Activated CD4-positive, alpha-beta T cell treated with anti-CD3 and anti-CD28 coated beads, Interleukin-2, Interleukin-6, amounts not matched to agents 100 ng/mL and 50 ng/mL, durations not matched to agents 16 hours and 8 hours (primary cell): ENCODE results near the gene ABR.
"Not testable (repeated sequence)": the region's sequence is repeated elsewhere in the genome, so short reads cannot be mapped to it uniquely, and the experiment has no call there.

Source experiments
- DNase-seq: peaks from one replicate; pipeline ENCODE4 v3.0.0-alpha.2; 2020

ABR gene

DNA sequence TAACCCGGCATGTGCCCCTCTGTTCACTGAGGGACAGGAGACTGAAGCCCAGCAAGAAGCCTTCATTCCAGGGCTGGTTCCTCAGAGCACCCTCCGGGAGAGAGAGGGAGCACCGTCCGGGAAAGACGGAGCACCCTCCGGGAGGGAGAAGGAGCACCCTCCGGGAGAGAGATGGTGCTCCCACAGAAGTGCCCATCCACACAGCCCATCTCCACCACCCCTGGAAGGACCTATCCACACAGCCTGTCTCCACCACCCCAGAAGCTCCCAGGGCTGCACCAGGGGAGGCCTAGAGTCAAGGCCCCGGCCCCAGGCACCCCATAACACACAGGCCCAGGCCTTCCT lies 88.6 kb downstream of the ABR start:
- DNase-seq = no peak

DNA sequence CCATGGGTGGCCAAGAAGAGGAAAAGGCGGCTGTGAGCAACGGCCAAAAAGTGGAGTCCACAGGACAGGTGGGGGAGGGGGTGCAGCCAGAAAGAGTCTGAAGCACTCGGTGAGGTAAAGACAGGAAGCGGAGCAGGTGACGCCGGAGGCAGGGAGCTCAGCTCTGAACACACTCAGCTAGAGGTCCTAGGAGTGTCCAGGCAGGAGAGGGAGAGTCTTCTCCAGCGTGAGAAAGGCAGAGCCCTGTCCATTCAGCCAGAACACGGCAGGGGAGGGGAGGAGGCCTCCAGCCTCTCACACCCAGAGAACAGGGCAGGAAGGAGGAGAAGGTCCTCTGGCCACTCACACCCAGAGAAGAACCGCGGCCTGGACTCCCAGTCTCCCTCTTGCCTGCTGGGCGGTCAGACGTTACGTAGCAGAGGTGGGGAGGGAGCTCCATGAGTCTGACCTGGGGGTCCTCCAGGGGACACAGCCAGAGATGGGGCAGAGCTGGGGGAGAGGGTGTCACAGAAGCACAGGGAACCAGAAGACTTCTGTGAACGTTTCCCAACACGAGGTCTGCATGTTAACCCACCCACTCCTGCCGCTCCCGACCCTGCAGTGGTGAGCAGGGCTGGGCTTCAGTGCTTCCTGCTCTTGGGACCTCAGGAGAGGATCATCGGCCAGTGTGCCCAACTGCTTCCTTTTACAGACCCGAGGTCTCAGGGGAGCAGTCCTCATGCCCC lies 89.2 kb downstream of the ABR start:
- DNase-seq = no peak

DNA sequence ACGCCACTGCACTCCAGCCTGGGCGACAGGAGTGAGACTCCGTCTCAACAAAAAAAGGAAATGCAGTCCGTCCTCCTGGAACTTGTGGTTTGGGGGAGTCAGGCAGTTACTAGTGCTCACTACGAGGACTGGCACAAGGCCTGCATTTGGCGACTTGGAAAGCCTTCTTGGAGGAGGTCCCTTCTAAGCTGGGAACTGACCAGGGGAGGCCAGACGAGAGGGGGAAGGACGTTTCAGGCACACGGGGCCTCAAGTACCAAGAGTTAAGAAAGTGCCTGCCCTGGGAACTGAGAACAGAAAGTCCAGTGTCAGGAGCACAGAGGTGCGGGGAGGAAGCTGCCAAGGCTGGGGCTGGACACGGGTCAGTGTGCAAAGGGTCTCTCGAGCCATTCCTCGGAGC lies 89.9 kb downstream of the ABR start:
- DNase-seq = no peak

DNA sequence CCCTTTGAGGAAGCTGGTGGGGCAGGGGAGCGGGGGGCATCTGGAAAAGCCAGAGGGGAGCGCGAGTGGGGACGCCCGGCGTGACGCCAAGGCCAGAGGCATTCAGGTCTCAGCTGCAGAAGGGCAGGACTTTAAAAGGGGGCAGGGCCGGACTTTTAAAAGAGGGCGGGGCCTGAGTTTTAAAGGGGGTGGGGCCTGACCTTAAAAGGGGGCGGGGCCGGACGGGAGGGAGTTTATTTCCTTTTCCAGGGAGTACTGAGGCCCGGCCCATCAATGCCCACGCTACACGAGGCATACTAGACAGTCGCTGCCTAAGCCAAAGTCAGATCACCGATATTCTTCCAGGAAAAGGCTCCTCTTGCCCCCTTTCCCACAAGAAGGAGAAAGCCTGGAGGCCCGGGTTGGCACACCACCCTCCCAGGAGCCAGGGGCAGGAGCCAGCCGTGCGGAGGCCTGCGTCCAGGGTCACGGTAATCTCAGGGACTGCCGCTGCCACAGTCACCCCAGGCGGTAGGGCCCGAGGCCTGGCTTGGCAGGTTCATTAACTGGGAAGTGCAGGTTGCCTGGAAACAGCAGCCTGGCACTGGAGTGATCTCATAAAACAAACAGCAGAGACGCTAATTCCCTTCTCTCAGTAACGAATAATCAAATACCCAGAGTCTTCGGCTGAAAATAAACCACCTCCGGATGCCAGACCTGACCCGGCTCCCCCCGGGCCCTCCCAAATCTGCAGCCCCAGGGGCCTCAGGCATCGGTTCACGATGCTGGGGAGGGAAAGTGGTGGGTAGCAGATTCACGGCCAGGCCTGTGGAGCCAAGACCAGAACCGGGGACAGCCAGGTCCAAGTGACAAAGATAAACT lies 92.2 kb downstream of the ABR start:
- no peak for DNase-seq

DNA sequence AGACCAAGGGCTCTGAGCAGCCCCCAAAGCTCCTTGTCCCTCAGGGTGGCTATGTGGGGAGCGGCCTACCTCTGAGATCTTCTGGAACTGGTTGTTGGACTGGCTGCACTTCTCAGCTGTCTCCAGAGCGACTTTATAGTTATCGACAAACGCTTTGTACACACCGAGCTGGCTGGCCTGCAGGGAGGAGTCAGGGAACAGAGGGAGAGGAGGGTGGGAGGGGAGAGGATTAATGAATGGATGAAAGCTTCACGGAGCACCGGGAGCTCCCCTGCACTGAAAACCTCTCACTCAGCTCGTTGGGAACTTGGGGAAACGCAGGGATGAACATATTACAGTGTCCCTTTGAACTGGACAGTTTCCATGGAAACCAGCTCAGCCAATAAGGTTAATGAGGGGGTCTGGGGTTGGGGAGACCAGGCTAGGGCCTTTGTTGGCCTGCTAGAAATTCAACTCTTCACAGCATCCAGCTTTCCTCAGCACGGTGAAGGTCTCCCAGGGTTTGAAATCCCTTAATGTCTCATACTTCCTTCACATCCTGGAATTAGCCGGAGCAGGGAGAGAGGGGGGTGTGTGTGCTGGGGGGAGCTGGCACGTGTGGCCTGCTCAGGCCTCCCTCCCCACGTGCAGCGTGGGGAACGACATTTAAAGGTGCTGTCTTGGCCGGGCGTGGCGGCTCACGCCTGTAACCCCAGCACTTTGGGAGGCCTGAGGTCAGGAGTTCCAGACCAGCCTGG lies 96.2 kb downstream of the ABR start:
- no peak for DNase-seq

DNA sequence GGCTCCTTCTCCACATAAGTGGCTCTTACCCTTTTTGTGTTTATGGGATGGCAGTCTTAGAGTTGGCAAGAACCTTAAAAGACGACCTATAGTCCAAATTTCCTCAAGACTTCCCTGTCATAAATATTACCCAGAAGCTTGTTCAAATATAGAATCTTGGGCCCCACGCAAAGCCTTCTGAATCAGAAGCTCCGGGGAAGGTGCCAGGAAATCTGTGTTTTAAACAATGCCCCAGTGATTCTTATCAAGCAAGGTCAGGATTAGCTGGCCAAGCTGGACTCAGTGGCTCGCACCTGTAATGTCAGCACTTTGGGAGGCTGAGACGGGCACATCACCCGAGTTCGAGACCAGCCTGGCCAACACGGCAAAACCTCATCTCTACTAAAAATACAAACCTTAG lies 97.2 kb downstream of the ABR start:
- DNase-seq = no peak

DNA sequence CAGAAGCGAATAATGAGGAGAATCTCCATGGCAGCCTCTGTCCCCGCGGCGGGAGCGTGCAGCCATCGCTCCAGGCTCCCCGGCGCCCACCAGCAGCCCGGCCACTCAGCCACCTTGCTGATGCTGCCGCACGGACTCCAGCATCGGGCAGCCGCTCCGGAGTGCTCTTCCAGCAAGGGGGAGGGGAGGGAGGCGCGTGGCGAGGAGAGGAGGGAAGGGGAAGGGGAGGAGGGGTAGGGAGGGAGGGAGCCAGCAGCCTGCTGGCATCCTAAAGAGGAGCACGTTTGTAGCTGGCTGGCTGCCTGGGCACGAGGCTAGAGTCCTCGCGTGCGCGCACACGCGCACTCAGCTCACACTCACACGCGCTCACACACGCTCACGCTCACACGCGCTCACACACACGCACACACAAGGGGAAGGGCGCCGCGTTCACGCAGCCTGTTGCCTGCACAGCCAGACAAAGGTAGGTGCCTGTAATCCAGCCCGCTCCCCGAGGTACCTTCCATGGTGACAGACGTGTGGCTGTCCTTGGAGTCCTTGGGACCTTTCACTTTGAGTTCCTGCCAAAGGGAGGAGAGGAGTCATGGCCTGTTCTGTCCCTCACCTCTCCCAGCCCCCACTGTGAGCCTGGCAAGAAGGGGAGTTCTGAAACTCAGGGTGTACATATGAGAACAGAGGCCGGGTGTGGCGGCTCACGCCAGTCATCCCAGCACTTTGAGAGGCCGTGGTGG lies 100.8 kb downstream of the ABR start:
- DNase-seq = no peak

DNA sequence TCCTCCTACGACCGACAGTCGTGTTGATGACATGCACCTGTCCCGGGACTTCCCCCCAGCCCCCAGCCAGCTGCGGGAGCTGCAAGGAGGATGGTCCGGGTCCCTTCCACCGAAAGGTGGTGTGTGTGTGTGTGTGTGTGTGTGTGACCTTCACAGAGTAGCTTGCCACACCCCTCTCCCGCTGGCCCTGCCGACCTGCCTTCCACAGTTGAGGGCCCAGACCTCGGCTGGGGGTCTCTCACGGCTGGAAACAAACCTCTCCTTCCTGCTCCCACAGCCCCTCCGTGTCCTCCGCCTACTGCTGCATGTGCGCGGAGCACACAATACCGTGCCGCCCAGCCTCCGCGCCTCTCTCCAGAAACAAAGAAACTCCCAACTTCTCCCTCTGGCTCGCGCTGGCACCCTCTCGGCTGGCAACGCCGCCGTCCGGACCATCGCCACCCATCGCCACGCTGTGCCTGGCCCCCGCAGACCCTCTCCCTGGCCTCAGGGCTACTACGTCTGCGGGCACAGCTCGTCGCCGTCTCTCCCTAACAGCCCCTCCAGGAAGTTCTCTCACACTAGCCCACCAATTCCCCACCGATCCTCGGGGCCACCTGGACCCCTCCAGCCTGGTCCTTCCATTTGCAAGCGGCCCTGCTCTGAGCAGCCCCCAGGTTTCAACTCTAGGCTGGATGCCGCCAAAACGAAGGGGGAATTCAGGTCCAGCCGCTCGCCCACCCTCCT lies 101.6 kb downstream of the ABR start:
- no peak for DNase-seq

DNA sequence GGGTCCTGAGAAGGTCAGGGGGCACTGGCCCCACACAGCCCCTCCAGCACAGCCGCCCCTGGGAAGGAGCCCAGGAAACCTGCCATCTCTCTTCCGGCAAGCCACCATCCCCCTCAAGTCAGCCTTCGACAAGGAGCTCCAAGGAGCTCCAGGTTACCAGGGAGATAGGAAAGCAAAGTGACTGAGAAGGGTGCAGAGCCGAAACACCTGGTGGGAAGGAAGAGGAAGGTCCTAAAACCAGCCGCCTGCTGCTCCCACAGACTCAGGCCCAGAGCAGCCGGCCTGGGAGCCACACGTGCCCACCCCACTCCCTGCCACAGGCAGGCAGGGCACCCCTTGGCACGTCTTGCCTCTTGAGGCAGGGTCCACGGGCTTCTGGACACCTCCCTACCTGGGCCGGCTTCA lies 102.2 kb downstream of the ABR start:
- no peak for DNase-seq

DNA sequence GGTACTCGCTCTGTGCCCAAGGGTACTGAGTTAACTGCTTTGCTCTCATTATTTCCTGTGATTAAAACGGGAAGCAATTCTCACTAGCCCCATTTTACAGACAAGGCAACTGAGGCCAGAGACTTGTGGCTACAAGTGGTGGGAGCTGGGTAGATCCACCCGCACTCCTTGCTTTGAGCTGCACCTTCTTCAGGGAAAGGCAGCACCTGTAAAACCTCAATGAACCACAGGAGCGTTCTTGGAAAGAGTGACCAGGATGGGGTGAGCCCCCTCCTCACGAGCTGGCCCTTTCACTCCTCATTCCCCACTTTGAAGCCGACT lies 102.8 kb downstream of the ABR start:
- DNase-seq = no peak

DNA sequence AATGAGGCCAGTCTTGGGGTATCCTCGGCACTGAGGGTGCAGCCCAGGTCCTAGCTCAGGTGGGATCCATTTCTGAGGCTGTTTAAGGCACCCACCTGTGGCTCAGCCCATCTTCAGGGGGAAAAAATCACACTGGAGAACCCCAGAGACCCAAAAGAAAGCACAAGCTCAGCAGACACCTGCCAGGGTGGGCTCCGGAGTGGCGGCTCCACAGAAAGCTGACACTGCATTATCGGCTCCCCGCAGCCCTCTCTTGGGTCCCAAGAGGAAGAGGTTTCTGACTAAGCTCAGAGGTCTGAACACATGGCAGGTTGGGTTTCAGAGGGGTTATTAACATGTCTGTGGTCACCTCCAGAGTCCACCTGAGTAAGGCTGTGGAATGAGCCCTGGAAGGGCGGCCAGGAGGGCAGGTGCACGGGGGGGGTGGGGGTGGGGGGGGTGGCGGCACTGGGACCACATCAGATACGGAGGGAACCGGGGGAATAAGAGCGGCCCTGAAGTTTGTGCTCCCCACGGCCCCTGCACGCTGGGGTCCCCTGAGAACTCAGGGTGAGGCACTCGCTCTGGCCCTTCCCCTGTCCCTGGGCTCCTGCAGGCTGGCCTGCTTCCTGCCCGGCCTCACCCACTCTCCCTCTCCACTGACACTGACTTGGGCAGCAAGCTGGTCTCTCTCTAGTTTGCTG lies 103.3 kb downstream of the ABR start:
- DNase-seq = no peak

DNA sequence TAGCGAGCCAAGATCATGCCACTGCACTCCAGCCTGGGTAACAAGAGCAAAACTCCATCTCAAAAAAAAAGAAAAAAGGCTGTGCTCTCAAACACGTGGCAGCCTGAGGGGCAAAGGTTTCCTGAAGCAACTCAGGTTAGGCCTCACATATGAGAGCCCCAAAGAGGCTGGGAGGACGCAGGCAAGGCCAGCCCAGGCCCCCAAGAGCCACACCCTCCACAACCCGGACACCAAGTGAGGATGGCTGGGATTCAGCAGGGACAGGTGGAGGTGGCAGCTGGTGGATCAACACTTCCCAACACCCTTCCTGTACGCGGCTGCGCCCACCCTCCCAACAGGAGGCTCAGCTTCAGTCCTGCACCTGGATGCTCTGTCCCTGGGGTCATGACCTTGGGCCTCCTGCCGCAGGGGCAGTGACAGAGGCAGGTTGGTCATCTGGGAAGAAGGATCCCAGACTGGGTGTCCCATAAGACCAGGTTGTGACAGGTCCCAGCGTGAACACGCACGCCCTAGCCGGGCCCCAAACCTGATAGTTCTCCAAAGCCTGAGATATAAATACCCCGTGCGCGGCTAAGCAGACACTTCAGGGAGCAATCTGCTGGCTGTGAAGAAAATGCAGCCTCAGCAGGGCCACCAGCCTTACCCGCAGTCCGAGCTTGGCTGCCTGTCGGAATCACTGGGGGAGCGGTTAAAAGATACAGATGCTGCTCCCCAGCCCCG lies 104.7 kb downstream of the ABR start:
- DNase-seq = no peak

DNA sequence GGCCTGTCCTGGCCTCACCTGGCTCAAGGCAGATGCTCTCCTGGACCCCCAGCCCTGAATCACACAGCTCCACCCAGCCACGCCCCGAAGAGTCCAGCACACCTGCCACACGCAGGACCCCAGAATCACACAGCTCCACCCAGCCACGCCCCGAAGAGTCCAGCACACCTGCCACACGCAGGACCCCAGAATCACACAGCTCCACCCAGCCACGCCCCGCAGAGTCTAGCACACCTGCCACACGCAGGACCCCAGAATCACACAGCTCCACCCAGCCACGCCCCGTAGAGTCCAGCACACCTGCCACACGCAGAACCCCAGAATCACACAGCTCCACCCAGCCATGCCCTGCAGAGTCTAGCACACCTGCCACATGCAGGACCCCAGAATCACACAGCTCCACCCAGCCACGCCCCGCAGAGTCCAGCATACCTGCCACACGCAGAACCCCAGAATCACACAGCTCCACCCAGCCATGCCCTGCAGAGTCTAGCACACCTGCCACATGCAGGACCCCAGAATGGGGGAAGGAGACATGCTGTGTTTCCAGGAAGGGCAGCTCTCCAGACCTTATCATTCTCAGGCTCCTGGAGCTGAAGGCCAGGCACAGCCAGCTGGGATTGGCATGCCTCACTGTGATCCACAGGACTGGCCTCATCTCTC lies 105.7 kb downstream of the ABR start:
- not testable (repeated sequence) for DNase-seq

DNA sequence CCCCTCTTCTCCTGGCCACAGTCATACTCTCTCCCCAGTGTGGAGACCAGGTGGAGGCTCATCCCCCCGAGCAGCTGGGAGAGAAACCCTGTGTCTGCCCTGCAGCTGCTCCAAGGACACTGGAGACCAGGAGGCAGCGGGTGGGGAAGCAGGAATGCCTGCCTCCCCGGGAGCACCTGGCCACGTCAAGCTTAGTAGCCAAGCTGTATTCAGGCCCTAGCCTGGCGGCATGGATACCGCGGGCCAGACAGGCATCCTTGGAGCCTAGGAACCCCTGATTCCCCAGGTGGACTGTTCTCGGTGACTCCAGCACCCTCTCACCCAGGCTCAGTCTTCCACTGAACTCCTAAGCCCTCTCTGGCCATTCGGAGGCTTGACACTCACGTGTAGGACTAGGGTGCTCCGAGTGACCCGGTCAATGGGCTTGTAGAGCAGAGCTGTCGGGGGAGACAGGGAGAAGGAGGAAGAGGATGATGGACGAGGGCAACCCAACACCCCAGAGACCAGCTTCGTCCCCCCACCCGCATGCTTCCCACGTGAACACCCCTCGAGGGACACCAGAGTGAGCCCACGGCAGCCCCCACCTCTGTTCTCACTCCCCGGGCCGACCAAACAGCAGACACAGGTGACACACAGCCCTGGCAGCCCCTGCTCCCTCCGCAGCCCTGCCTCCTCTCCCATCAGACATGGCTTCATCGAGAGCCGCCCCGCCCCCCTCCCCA lies 106.4 kb downstream of the ABR start:
- no peak for DNase-seq

DNA sequence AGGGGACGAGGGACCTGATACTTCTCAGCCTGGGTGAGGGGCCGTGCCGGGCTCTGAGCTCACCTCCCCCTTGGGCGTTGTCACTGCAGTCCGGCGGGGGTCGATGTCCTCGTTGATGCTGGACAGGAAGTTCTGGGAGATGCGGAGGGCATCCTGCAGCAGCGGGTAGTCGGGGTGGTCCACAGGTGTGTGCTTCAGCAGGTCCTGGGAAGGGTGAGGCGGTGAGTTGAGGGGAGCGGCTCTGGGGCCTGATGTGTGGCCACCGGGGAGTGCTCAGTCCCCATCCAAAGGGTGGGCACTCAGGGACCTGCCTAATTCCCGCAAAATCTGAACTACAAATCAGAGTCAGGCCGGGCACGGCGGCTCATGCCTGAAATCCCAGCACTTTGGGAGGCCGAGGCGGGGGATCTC lies 107.2 kb downstream of the ABR start:
- DNase-seq = no peak

DNA sequence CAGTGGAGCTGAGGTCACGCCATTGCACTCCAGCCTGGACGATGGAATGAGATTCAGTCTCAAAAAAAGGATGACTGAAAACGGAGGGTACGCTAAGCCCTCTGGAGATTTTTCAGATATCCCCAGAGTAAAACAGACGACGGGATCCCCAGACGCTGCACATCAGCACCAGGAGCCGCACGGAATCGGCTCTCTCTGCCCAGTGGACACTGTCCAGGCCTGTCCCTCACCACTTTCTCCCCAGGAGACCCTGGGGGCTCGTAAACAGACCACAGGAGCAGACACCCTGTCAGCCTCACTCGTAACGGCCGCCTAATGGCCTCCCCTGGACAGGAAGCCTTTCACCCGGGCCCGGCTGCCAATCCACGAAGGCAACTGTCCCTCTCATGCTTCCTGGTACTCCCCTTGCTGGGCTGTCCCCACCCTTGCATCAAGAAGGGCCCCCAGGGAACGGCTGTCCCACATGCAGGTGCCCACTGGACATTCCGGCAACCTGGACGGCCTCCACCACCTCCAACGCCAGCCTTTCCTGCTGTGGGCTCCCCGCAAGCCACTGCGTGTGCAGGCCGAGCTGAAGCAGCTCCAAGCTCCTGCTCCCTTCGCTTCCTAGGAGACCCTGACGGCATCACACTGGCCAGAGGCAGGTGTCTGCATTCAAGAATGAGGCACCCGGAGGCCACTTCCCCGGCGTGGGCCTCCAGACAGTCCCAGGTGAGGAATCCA lies 108.5 kb downstream of the ABR start:
- DNase-seq = no peak

DNA sequence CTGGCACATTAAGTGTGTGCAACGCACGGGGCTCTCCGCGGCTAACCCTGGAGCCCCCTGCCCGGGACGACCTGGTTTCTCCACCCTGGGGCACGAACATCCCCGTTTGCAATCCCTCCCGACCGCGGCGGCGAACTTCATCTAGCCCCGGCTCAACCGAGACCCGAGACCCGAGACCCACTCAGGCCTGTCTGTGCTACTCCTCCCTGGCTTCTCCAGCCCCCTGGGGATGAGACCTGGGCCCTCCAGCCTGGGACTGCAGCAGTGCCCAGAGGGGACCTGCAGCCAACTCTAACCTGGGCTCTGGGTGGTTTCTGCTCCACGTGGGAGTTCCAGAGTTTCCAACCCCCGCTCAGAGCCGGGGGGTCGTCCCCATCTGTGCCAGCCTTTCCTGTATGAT lies 109.4 kb downstream of the ABR start:
- DNase-seq = no peak

DNA sequence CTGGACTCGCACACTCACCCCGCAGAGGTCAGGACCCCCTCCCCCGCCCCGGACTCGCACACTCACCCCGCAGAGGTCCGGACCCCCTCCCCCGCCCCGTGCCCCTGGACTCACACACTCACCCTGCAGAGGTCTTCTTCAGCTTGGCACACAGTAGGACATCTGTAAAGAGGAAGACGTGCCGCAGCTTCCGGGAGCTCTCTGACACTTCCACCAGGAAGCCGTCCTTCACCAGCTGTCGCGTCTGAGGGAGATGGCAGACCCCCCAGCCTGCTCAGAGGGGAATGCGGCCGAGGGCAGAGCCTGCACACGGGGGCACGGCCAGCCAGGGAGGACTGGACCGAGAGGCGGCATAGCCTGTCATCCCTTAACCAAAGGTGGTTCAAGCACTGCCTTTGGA lies 109.9 kb downstream of the ABR start:
- DNase-seq = no peak

DNA sequence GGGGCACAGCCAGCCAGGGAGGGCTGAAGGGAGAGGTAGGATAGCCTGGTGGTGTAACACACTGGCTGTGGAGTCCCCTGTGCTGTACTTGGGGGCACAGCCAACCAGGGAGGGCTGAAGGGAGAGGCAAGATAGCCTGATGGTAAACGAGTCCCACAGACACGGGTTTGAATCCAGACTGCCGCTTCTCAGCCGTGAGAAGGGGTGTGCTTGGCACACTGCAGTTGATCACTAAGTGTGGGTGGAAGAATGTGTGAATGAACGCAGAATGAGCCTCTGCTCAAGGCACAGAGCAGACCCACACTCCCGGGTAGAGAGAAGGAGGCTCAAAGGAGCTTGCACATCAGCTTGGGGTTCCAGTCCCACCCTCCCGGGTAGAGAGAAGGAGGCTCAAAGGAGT lies 111.4 kb downstream of the ABR start:
- DNase-seq = no peak
